ENCODE results near the gene TESK1.

DNA sequence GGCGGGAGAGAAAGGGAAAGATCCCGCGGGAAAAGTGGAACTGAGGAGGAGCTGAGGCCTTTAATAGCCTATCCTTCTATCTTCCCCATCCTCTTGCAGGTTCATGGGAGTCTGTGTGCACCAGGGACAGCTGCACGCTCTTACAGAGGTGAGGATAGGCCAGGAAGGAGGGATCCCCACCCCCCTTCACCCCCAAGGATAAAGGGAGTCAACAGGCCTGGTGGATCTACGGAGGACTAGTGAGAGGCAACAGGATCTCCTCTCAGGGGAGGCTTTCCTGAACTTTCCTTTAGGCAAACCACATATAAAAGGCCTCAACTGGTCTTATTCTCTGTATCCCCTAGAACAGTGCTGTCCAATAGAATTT is 1.1 kb downstream of the TESK1 start:
- TF ChIP-seq CREM (CRISPR knock-in tag; IDR thresholded peaks at IDR 0.05) (no peak), NR3C1 (CRISPR knock-in tag; conservative IDR thresholded peaks at IDR 0.05; ENCODE audit: low read depth) (no peak), NR2C2 (CRISPR knock-in tag; IDR thresholded peaks at IDR 0.05) (no peak), CREB1 (CRISPR knock-in tag; IDR thresholded peaks at IDR 0.05) (no peak), HMGA2 (CRISPR knock-in tag; IDR thresholded peaks at IDR 0.05) (no peak), GABPB1 (CRISPR knock-in tag; IDR thresholded peaks at IDR 0.05) (no peak)
- TF ChIP-seq, protein P1, sequence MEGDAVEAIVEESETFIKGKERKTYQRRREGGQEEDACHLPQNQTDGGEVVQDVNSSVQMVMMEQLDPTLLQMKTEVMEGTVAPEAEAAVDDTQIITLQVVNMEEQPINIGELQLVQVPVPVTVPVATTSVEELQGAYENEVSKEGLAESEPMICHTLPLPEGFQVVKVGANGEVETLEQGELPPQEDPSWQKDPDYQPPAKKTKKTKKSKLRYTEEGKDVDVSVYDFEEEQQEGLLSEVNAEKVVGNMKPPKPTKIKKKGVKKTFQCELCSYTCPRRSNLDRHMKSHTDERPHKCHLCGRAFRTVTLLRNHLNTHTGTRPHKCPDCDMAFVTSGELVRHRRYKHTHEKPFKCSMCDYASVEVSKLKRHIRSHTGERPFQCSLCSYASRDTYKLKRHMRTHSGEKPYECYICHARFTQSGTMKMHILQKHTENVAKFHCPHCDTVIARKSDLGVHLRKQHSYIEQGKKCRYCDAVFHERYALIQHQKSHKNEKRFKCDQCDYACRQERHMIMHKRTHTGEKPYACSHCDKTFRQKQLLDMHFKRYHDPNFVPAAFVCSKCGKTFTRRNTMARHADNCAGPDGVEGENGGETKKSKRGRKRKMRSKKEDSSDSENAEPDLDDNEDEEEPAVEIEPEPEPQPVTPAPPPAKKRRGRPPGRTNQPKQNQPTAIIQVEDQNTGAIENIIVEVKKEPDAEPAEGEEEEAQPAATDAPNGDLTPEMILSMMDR (IDR thresholded peaks at IDR 0.05): no peak
- TF ChIP-seq, protein P2, sequence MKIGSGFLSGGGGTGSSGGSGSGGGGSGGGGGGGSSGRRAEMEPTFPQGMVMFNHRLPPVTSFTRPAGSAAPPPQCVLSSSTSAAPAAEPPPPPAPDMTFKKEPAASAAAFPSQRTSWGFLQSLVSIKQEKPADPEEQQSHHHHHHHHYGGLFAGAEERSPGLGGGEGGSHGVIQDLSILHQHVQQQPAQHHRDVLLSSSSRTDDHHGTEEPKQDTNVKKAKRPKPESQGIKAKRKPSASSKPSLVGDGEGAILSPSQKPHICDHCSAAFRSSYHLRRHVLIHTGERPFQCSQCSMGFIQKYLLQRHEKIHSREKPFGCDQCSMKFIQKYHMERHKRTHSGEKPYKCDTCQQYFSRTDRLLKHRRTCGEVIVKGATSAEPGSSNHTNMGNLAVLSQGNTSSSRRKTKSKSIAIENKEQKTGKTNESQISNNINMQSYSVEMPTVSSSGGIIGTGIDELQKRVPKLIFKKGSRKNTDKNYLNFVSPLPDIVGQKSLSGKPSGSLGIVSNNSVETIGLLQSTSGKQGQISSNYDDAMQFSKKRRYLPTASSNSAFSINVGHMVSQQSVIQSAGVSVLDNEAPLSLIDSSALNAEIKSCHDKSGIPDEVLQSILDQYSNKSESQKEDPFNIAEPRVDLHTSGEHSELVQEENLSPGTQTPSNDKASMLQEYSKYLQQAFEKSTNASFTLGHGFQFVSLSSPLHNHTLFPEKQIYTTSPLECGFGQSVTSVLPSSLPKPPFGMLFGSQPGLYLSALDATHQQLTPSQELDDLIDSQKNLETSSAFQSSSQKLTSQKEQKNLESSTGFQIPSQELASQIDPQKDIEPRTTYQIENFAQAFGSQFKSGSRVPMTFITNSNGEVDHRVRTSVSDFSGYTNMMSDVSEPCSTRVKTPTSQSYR (CRISPR knock-in tag; IDR thresholded peaks at IDR 0.05): no peak
- TF ChIP-seq, protein P3, sequence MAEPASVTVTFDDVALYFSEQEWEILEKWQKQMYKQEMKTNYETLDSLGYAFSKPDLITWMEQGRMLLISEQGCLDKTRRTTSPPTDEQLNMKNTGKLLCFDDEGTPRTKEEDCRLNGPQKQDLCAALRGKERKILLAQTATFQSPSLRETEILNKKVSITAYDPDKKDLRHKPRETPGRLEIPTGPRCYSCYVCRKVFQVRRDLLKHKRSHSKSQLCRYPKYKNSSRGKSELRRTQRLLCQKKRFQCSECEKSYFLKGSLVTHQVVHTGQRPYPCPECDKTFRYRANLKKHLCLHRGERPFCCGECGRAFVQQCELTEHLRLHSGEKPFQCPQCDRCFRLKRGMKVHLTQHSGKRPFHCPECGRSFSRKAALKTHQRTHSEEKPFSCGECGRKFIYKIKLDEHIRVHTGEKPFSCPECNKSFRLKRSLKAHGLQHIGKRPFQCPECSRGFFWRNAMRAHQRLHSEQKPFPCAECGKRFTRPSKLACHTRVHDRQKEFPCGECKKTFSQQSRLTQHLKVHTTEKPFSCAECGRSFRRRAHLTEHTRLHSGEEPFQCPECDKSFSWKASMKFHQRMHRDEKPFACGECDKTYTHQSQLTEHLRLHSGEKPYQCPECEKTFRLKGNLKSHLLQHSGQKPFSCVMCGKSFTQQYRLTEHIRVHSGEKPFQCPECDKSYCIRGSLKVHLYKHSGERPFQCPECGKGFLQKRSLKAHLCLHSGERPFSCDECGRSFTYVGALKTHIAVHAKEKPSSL (CRISPR knock-in tag; conservative IDR thresholded peaks at IDR 0.05): no peak
- TF ChIP-seq, protein P4, sequence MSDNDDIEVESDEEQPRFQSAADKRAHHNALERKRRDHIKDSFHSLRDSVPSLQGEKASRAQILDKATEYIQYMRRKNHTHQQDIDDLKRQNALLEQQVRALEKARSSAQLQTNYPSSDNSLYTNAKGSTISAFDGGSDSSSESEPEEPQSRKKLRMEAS (CRISPR knock-in tag; IDR thresholded peaks at IDR 0.05): no peak
- TF ChIP-seq, protein P5, sequence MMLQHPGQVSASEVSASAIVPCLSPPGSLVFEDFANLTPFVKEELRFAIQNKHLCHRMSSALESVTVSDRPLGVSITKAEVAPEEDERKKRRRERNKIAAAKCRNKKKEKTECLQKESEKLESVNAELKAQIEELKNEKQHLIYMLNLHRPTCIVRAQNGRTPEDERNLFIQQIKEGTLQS (CRISPR knock-in tag; conservative IDR thresholded peaks at IDR 0.05): no peak
- TF ChIP-seq, protein P6, sequence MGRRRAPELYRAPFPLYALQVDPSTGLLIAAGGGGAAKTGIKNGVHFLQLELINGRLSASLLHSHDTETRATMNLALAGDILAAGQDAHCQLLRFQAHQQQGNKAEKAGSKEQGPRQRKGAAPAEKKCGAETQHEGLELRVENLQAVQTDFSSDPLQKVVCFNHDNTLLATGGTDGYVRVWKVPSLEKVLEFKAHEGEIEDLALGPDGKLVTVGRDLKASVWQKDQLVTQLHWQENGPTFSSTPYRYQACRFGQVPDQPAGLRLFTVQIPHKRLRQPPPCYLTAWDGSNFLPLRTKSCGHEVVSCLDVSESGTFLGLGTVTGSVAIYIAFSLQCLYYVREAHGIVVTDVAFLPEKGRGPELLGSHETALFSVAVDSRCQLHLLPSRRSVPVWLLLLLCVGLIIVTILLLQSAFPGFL (CRISPR knock-in tag; IDR thresholded peaks at IDR 0.05; ENCODE audit: borderline replicate concordance): no peak
